Erythroblast (primary cell): ENCODE results near the gene SCART1.
"Not testable (repeated sequence)": the region's sequence is repeated elsewhere in the genome, so short reads cannot be mapped to it uniquely, and the experiment has no call there.

Source experiments
- GATA1 ChIP-seq: IDR thresholded peaks from 2 replicates; pipeline ENCODE4 v1.6.1; 2011; ENCODE audit warnings: low read depth, mild to moderate bottlenecking, control low read depth, low read length, moderate library complexity
- POLR2A ChIP-seq: IDR thresholded peaks from 2 replicates; pipeline ENCODE4 v1.6.1; 2011; ENCODE audit warnings: mild to moderate bottlenecking, low read length

- TF ChIP-seq POLR2A, GATA1: not testable (repeated sequence)
Measured at GRCh38 chr10:133499176-133499575, 45.4 kb downstream of the SCART1 start.
